Endodermal cell (in vitro differentiated cells): Measurements from ENCODE around the gene SUPT20H. TPM values are rescaled to one million over a fixed set of nuclear protein-coding genes. Genes with fewer than 3 reads are reported as not detected.

ENCODE experiments used
- DNase-seq: peaks from one replicate; pipeline ENCODE4 v3.0.0-alpha.2; 2017
- H3K27ac ChIP-seq: 2 replicates; pipeline ENCODE4 v1.5.1; 2013; ENCODE audit warnings: mild to moderate bottlenecking, low read depth, low read length, moderate library complexity
- H3K27me3 ChIP-seq: 2 replicates; pipeline ENCODE4 v1.6.1; 2013; ENCODE audit warnings: mild to moderate bottlenecking, low read length, moderate library complexity; ENCODE audit not compliant: insufficient read depth, control insufficient read depth, poor library complexity, severe bottlenecking
- H3K36me3 ChIP-seq: 2 replicates; pipeline ENCODE4 v1.7.0; 2013; ENCODE audit warnings: mild to moderate bottlenecking, low read length, moderate library complexity; ENCODE audit not compliant: control insufficient read depth, insufficient read depth
- H3K4me1 ChIP-seq: one replicate; pipeline ENCODE4 v1.7.0; 2013; ENCODE audit warnings: low read length; ENCODE audit not compliant: control insufficient read depth, insufficient read depth
- H3K4me3 ChIP-seq: 2 replicates; pipeline ENCODE4 v1.5.1; 2013; ENCODE audit warnings: mild to moderate bottlenecking, low read length, moderate library complexity
- H3K9ac ChIP-seq: 2 replicates; pipeline ENCODE4 v1.6.1; 2013; ENCODE audit warnings: mild to moderate bottlenecking, low read length, moderate library complexity; ENCODE audit not compliant: poor library complexity, severe bottlenecking; ENCODE audit errors: extremely low read depth
- H3K9me3 ChIP-seq: 2 replicates; pipeline ENCODE4 v1.6.1; 2013; ENCODE audit warnings: mild to moderate bottlenecking, low read length, moderate library complexity; ENCODE audit not compliant: control insufficient read depth
- H3K27ac Mint-ChIP-seq: 2 replicates; pipeline ENCODE4 v1.8.0; 2020; ENCODE audit warnings: mixed read lengths
- H3K27me3 Mint-ChIP-seq: 2 replicates; pipeline ENCODE4 v1.8.0; 2021; ENCODE audit warnings: mild to moderate bottlenecking, mixed read lengths; ENCODE audit not compliant: insufficient read depth
- H3K36me3 Mint-ChIP-seq: 2 replicates; pipeline ENCODE4 v1.8.0; 2020; ENCODE audit warnings: low read depth, mixed read lengths
- H3K4me1 Mint-ChIP-seq: 2 replicates; pipeline ENCODE4 v1.8.0; 2020; ENCODE audit warnings: mixed read lengths
- H3K4me3 Mint-ChIP-seq: 2 replicates; pipeline ENCODE4 v1.8.0; 2020; ENCODE audit warnings: mild to moderate bottlenecking, moderate library complexity, mixed read lengths
- H3K9me3 Mint-ChIP-seq: 2 replicates; pipeline ENCODE4 v1.8.0; 2020; ENCODE audit warnings: mild to moderate bottlenecking, mixed read lengths
- WGBS, 2 experiments: methylation state at CpG; one replicate each; pipeline versions ENCODE4 v1.1.5 to v1.1.7; 2013; ENCODE audit warnings: missing lambda C conversion rate in 2 of 2, mixed read lengths in 1 of 2; ENCODE audit not compliant: insufficient coverage in 1 of 2, insufficient read length in 1 of 2; 5-methylcytosine and 5-hydroxymethylcytosine counted together
- total RNA-seq, 2 donors: library from RNA; stranded (reverse); fragmentation: NEBNext Ultra II Directional in 1 of 2; extraction: Animal tissue kit (Norgen Biotek cat#: 25700) in 1 of 2; gene quantifications; 2 replicates in 1 of 2; 3 replicates in 1 of 2; pipeline ENCODE4 v1.2.1, GENCODE V29; 2021
- TF ChIP-seq, protein P1 (sequence below): fragments of 200-600 bp; sonication (generic); conservative IDR thresholded peaks from 2 replicates; pipeline ENCODE4 v1.5.0; 2021; ENCODE audit warnings: antibody characterized with exemption, mild to moderate bottlenecking

The SUPT20H gene
- total RNA-seq, 2 donors from 2014 or later, result 84.8 to 102 TPM

DNA sequence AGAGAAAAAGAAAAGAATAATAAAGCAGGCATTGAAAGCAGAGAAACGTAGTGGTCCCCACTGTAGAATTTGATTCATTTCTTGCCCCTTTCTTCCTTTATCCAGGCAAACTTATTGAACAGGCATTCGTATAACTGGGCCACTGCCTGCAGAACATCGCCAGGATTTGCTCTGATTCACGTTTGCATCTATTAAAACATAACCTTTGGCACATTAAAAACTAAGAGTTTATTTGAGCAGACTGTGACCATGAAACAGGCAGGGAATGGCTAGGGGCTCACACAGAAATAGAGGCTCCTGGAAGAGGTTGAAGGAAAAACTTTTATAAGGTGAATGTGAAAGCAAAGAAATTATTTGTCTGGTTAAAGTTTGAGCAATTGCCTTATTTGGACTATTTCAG, 12.5 kb upstream of the SUPT20H start:
- Histone ChIP-seq H3K27me3 (no peaks in the 10 kb centered on the region), H3K4me1 (no peaks in the 10 kb centered on the region), H3K9me3 (no peaks in the 10 kb centered on the region), H3K36me3 (no peaks in the 10 kb centered on the region), H3K27ac (no peak overlapping the region), H3K4me3 (no peak overlapping the region), H3K9ac (no peak overlapping the region)
- TF ChIP-seq, protein P1, sequence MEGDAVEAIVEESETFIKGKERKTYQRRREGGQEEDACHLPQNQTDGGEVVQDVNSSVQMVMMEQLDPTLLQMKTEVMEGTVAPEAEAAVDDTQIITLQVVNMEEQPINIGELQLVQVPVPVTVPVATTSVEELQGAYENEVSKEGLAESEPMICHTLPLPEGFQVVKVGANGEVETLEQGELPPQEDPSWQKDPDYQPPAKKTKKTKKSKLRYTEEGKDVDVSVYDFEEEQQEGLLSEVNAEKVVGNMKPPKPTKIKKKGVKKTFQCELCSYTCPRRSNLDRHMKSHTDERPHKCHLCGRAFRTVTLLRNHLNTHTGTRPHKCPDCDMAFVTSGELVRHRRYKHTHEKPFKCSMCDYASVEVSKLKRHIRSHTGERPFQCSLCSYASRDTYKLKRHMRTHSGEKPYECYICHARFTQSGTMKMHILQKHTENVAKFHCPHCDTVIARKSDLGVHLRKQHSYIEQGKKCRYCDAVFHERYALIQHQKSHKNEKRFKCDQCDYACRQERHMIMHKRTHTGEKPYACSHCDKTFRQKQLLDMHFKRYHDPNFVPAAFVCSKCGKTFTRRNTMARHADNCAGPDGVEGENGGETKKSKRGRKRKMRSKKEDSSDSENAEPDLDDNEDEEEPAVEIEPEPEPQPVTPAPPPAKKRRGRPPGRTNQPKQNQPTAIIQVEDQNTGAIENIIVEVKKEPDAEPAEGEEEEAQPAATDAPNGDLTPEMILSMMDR, result no peak
- H3K4me1 Mint-ChIP-seq, result peaks cover 9% of the 10 kb centered on the region
- WGBS, 2 experiments, result 89 to 100% methylated on average over 2 to 4 of the region's 4 CpGs
- no peaks in the 10 kb centered on the region for H3K36me3 Mint-ChIP-seq
- H3K27ac Mint-ChIP-seq, result no peak overlapping the region
- H3K9me3 Mint-ChIP-seq, result no peaks in the 10 kb centered on the region
- no peak overlapping the region for H3K4me3 Mint-ChIP-seq
- no peak for DNase-seq
- no peaks in the 10 kb centered on the region for H3K27me3 Mint-ChIP-seq

DNA sequence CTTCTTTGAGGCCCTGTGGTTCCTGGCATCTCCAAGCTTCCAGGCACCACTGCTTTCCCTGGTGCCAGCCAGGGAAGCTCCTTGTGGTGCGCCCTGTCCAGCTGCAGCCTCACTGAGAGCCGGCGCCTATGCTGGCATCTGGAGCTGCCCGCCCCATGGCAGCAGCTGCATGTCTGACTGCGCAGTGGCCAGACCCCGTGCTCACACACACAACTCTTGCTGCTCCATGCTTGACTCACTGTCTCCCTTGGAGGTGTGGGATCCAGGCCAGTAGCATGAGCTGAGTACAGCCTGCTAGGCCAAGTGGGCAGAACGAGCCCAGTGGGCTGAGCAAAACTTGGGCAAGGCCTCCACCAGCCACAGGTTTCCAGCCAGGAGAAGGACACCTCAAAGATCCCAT, 11.5 kb upstream of the SUPT20H start:
- H3K4me1 ChIP-seq, result no peaks in the 10 kb centered on the region
- Mint-ChIP-seq H3K27ac (no peak overlapping the region), H3K36me3 (no peaks in the 10 kb centered on the region), H3K27me3 (no peaks in the 10 kb centered on the region), H3K4me3 (no peak overlapping the region), H3K9me3 (no peaks in the 10 kb centered on the region), H3K4me1 (peaks cover 9% of the 10 kb centered on the region)
- DNase-seq, result no peak
- 94 to 100% methylated on average over 6 to 7 of the region's 7 CpGs for WGBS, 2 experiments
- no peak overlapping the region for H3K4me3 ChIP-seq
- no peaks in the 10 kb centered on the region for H3K27me3 ChIP-seq
- TF ChIP-seq, protein P1, result no peak
- no peak overlapping the region for H3K9ac ChIP-seq
- no peaks in the 10 kb centered on the region for H3K9me3 ChIP-seq
- no peak overlapping the region for H3K27ac ChIP-seq
- H3K36me3 ChIP-seq, result no peaks in the 10 kb centered on the region

DNA sequence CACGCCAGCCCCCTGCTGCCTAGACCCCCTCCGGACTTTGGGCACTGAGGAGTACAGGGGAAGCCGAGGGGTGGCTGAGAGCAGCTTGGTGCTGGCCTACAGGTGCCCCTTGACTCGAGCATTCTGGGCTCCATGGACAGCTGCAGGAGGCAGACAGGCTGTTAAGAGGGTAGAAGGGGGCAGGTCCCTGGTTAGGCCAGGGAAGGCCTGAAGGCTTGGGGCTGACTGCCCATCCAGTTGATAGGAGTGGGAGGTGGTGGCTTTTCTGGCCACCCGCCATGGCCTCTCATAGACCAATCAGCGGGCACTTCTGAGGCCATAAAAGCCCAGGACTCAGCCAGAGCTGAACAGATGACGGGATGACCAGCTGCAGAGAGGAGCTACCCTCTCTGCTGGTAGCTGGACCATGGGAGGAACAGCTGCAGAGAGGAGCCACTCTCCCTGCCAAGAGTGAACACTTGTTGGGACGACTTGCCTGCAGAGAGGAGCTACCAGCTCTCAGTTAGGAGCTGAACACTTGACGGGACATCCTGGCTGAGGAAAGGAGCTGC, 10.7 kb upstream of the SUPT20H start:
- Histone ChIP-seq H3K9me3 (no peaks in the 10 kb centered on the region), H3K4me3 (no peak overlapping the region), H3K27ac (no peak overlapping the region), H3K36me3 (no peaks in the 10 kb centered on the region), H3K27me3 (no peaks in the 10 kb centered on the region), H3K9ac (no peak overlapping the region), H3K4me1 (no peaks in the 10 kb centered on the region)
- Mint-ChIP-seq H3K4me1 (peaks cover 8% of the 10 kb centered on the region), H3K27ac (no peak overlapping the region), H3K36me3 (no peaks in the 10 kb centered on the region), H3K9me3 (no peaks in the 10 kb centered on the region), H3K27me3 (no peaks in the 10 kb centered on the region), H3K4me3 (no peak overlapping the region)
- no peak for DNase-seq
- WGBS, 2 experiments, result 89 to 100% methylated on average over 7 to 9 of the region's 9 CpGs
- TF ChIP-seq, protein P1, result no peak
